Left renal pelvis (tissue), 4 donors: ENCODE measurements around the gene SECTM1. TPM values are rescaled to one million over a fixed set of nuclear protein-coding genes. Genes with fewer than 3 reads are reported as not detected.
"Not testable (repeated sequence)": the region's sequence is repeated elsewhere in the genome, so short reads cannot be mapped to it uniquely, and the experiment has no call there.

Experiments
- DNase-seq, 4 donors: peaks; one replicate each; pipeline ENCODE4 v3.0.0-alpha.2; 2013; ENCODE audit warnings: low read depth in 4 of 4, low spot score in 3 of 4
- polyA plus RNA-seq, 4 donors: library from polyadenylated mRNA; unstranded; fragments of 120-200 nt; gene quantifications; one replicate each; pipeline ENCODE4 v1.2.1, GENCODE V29; 2013; ENCODE audit not compliant: insufficient read length in 4 of 4

The SECTM1 gene
- polyA plus RNA-seq, 4 donors: 1.3 to 13.6 (median 1.9) TPM

DNA sequence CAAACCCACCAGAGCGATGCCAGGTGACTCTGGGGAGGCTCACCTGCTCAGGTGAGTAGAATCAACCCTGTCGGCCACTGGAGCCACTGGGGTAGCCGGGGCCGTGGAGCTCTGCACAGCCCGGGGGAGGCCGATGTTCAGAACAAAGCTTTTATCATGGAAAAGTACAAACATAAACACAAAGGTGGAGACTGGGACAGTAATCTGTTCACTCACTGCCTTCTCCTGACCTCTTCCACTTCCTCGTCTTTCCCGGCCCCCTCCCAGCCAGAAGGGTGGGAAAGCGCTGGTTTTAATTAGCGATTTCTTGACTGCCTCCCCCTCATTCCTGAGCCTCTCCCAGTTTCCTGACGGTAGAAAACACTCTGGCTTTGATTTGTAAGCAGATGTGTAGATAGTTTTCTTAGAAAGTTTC, 15.7 kb upstream of the SECTM1 start:
- no peak for DNase-seq

DNA sequence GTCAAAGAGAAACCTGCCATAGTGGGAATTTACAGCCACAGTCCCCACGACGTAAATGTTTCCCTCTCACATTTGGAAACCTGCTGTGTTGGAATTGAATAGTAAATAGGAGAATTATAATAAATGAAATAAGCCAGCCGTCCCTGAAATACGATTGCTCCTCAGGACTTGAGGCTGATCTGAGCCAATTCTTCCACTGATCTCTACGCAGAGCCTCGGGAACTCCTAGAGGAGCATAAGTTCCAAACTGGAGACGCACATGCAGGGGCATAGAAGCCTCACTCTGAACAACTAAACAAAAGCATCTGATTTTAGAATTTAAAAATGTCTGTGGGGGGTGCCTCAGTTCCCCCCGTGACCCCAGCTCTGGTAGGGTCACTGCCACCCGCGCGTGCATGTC, 15.3 kb upstream of the SECTM1 start:
- DNase-seq: no peak

DNA sequence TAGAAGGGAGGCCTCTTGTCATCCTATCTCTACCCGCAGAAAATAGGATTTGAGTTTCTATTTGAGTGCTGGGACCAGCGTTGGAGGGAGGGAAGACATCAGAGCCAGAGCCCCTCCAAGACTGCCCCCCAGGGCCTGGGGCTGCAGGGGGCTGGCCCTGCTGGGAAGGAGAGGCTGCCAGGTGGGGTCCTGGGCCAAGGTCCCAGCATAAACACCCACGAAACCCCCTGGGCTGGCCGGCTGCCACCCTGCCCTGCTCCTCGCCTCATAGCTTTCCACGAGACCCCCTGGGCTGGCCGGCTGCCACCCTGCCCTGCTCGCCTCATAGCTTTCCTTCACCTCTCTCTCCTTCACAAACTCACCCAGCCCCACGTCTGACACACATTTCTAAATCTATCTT, 14.9 kb upstream of the SECTM1 start:
- no peak for DNase-seq

DNA sequence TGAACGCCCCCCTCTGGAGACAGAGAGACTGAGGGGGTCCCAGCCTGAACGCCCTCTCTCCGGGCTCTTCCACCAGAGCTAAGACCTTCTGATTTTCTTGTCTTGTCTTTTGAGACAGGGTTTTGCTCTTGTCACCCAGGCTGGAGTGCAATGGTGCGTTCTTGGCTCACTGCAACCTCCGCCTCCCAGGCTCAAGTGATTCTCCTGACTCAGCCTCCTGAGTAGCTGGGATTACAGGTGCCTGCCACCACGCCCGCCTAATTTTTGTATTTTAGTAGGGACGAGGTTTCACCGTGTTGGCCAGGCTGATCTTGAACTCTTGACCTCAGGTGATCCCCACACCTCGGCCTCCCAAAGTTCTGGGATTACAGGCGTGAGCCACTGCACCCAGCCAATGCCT, 14.4 kb upstream of the SECTM1 start:
- DNase-seq: not testable (repeated sequence)

DNA sequence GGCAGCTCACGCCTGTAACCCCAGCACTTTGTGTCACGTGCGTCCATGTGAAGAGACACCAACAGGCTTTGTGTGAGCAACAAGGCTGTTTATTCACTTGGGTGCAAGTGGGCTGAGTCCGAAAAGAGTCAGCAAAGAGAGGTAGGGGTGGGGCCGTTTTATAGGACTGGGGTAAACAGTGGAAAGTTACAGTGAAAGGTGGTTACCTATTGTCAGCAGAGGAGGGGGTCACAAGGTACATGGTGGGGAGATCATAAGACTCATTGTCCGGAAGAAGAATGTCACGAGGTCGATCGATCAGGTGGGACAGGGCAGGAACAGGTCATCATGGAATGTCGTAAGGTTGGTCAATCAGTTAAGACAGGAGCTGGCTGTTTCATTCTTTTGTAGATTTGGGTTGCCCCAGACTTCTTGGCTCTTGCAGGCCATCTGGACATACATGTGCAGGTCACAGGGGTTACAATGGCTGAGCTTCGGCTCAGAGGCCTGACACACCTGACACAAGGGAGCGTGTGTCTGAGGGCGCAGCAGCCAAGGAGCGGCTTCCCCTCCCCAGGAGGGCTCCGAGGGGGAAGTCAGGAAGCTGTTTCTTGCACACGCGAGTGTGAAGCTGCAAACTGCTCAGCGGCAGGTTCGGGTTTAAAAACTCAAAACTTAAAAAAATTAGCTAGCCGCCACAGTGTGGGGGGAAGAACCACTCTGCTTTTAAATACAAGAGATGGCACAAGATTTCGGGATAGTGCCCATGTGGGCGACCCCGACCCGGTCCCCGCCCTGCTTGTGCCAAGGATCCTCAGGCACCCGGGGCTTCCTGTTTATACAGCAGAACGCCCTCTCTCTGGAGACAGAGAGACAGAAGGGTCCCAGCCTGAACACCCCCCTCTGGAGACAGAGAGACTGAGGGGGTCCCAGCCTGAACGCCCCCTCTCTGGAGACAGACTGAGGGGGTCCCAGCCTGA, 13.1 kb upstream of the SECTM1 start:
- DNase-seq: no peak

DNA sequence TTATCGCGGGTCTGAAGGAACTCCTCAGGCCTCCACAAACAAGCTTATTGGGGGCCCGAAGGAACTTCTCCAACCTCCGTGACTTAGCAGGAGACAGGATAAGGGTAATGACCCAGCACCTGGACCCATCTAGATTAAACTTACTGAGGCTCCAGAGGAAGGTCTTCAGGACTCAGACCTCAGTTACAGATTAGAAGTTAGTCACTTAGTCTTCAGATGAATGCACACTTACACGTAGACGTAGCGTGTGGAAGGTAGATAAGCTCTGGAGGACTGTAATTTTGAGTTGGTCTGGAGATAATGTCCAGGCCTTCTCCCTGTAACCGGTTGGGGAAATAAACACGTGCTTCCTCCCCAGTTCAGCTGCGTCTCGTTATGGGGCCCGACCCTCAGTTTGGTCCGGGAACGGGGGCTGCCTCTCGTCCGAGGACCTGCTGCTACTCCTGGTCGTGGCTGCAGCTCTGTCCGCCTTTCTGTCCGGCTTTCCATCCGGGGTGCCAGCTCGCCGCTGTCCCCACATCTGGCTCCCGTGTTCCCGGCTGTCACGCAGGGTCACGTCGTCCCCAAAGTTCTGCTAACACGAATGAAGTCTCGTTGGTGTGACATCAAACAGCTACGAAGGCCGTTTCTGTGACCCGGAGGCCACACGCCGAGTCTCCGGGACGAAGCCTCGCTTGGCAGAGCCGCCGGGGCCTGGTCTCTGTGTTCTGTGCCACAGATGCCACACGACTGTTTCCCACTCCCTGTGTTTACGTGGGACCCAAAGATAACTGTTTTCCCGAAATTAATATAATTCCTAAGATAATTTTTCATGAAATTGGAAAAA, 11.8 kb upstream of the SECTM1 start:
- DNase-seq: no peak

DNA sequence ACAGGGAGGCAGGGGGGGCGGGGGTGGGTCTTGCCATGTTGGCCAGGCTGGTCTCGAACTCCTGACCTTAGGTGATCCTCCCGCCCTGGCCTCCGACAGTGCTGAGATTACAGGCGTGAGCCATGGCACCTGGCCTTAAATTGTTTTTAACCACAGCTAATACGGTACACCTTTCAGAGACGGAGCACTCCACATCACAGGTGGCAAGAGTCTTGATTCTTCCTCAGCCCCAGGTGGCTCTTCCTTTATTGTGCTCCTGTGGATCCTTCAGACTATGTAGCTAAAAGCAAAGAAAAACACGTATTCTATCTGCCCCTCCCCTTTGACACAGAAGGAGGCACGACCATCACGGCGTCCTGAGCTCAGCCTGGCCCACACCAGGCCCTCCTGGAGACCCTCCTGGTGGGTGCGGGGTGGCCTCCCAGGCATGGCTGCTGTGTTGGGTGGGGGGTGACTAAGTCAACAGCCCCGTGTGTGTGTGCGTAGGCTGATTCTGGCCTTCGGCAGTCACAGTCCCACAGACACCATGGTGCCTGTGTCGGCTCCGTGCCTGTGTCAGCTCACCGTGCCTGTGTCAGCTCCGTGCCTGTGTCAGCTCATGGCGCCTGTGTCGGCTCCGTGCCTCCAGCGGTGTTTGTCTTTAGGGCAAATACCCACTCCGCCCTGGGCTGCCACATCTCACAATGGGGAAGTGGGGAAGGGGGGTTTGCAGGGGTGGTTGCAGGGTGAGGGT, 10.8 kb upstream of the SECTM1 start:
- no peak for DNase-seq

DNA sequence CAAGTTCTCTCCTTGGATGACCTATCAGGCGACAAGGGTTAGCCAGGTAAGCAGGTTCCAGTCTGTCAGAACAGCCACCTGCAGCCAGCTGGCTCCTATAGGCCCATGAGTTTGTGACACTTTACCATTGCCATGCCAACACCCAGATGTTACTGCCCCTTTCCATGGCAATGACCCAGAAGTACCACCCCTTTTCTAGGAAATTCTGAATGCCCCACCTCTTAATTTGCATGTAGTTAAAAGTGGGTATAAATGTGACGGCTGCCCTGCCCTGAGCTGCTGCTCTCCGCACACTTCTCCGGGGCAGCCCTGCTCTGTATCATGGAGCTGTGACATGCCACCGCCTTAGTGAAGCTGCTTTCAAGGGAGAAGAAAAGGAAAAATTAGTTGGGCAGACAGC, 10.0 kb upstream of the SECTM1 start:
- DNase-seq: no peak

DNA sequence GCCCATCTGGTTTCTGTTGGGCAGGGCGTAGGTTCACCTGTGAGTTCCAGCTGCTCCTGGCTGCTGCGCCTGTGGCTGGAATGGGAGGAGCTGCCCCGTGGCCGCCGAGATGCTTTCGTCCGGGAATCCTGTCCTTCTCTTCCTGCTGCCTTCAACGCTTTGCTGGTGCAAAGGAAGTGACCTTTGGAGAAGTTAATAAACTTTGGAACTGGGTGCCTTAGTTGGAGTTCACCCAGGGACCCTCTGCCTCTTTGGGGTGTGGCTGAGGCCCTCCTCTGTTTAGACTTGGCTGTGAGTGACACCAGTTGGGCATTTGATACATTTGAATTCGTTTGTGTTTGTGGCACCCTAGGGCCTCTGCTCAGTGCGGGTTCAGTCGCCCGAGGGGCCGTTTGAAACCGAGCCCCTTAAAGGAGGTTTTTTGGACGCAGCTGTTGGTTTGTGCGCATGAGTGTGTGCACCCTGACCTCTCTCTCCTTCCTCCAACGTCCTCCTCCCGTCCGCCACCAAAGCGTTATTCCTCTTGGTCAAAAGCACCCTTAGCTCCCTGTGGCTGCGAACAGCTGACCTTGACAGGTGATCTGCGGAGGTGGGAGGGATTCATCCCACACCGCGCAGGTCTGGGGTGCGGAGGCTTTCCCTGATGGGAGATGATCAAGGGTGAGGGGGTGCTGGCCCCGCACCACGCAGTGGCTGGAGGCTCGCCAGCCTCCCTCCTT, 9.0 kb upstream of the SECTM1 start:
- DNase-seq: no peak

DNA sequence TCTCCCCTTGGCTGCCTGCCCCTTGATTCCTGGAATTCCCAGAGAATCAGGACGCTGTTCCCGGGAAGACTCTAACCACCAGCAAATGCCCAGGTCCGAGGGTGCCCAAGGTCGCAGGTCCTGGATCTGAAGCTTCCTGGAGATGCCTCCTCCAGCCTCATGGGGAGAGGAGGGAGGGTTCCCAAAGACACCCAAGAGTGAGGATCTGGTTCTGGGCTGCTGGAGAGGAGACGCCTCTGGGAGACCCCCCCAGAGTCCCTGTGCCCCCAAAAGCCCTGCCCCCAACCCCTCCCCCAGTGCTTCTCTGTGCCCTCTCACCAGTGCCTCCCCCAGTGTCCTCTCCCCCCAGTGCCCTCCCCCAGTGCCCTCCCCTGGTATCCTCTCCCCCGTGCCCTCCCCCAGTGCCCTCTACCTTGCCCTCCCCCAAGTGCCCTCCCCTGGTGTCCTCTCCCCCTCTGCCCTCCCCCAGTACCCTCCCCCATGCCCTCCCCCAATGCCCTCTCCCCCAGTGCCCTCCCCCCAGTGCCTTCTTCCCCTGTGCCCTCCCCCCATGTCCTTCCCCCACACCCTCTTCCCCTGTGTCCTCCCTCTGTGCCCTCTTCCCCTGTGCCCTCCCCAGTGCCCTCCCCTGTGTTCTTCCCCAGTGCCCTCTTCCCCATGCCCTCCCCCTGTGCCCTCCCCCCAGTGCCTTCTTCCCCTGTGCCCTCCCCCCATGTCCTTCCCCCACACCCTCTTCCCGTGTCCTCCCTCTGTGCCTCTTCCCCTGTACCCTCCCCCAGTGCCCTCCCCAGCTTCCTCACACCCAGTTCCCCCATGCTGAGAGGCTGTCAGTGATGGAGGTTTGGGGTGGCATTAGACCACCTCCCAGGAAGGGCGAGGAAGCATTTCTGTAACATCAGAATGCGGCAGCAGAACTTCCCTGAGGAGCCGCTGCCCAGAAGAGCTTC, 6.3 kb upstream of the SECTM1 start:
- DNase-seq: no peak

DNA sequence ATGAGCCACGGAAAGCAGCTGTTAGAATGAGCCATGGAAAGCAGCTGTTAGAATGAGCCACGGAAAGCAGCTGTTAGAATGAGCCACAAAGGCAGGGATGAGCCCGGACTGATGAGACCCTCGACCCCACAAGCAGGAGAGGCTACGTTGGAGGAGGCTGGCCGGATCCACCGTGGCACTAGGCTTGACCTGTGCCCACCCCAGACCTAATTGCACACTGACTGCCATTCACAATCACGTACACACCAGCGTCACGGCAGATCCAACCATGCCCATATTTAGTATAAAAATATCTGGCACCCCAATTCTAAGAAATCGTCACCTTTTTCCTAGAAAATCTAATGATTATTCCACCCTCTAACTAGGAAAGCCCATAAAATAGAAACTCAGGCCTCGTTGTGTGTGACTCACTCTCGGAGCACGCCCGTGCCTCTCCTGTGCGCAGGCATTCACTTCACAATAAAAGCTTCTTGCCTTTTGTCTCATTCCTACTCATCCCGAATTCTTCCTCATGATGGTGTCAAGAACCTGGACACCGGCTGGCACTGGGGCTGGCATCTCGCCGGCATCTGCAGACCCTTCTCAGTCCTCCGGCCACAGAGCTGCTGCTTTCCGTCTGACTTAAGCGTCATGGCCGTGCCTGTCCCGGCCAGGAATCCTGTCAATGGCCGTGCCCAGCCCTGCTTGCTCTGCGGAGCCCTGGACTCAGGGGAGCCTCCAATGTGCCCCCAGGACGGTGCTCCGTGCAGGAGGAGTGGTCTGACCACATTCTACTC, 5.5 kb upstream of the SECTM1 start:
- DNase-seq: no peak

DNA sequence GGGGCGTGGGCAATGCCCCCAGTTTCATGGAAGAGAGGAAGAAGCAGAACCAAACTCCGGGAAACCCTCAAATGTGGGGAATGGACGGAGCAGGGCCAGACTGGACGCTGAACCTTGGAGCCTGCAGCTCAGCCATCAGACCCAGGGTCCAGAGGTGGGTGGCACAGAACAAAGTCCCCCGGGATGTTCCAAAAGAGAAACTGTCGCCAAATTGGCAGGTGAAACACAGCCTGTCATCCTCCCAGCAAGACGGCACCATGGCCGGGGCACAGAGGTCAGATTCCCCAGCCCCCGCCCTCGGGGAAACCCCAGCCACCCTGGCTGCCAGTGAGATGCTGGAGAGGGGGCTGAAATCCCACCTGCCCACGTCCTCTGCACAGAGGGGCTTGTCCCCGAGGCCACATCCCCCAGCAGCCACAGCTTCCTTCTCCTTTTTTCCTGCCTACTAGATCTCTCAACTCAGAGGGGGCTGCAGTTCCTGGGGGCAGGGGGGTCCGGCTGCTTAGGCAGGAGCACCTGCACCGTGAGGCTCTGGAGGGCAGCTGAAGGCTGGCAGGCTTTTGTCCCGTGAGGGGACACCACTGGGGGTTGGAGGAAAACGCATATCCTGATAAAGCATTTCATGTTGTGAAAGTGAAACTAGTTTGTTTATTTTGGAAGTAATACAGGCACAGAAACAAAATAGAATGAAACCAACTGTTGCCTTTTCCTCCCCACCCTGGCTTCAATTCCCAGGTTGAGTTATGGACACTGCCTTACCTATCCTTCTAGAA, 1.2 kb upstream of the SECTM1 start:
- DNase-seq: no peak

DNA sequence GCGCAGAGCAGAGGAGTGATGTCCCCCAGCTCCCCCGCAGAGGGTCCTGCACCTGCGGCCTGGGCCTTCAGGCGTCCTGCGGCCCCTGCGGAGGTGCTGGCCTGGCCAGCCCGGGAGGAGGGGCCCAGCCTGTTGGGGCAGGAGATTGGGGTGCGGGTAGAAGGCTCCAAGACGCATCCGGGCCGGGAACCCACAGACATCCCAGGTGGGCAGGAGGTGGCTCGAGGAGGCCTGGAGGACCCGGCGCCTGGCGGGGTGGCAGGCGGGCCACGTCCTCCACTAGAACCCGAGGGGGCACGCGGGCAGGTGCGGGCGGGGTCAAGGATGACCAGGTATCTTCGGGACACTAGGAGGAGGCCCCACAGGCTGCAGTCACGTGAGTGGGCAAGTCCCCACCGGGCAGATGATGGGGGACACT, 647 bp upstream of the SECTM1 start:
- DNase-seq: no peak

DNA sequence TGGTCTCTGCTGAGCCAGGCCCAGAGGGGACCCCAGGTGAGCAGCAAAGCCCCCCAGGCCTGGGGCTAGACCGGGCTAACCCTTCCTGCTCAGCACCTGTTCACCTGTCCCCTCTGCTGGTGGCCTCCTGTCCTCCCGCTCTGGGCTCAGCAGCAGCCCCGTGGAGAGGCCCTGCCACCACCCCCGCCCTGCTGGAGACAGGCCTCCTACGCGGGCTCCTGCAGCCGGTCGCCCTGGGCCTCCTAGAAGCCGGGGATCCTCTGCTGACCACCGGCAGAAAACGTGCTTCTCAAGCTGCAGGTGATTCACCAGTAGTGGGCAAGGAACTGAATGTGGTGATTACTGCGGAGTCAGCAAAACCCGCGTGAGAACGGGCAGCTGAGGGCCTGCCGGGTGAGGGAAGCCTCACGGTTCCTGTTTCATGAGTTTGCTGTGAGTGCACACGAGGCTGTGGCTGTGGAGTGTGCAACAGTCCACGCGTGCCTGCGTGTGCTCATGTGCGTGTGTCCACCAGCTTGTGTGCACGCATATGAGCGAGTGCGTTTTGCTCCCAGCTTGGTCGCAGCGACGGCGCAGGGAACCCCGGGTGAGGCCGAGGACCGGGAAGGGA, 792 bp downstream of the SECTM1 start:
- DNase-seq: no peak

DNA sequence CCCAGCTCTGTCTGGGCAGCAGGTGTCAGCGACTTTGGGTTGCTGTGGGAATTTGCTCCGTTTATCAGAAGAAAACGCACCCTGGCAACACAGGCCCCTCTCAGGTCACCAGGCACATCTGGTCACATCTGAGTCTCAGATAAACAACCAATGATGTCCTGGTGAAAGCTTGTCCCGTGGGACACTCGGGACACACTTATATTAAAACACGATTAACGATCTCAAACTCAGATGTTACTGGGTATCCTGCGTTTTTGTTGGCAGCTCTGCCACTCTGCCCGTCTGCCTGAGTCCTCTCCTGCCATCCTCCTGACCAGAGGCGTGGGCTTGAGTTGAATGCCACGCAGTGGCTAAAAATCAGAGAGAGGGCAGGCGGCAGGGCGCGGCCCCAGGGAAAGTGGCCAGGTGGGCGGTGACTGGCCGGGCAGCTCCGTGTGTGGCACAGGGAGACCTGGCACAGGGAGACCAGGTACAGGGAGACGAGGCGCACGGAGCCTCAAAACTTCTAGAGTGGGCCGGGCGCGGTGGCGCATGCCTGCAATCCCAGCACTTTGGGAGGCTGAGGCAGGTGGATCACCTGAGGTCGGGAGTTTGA, 2.1 kb downstream of the SECTM1 start:
- DNase-seq: no peak

DNA sequence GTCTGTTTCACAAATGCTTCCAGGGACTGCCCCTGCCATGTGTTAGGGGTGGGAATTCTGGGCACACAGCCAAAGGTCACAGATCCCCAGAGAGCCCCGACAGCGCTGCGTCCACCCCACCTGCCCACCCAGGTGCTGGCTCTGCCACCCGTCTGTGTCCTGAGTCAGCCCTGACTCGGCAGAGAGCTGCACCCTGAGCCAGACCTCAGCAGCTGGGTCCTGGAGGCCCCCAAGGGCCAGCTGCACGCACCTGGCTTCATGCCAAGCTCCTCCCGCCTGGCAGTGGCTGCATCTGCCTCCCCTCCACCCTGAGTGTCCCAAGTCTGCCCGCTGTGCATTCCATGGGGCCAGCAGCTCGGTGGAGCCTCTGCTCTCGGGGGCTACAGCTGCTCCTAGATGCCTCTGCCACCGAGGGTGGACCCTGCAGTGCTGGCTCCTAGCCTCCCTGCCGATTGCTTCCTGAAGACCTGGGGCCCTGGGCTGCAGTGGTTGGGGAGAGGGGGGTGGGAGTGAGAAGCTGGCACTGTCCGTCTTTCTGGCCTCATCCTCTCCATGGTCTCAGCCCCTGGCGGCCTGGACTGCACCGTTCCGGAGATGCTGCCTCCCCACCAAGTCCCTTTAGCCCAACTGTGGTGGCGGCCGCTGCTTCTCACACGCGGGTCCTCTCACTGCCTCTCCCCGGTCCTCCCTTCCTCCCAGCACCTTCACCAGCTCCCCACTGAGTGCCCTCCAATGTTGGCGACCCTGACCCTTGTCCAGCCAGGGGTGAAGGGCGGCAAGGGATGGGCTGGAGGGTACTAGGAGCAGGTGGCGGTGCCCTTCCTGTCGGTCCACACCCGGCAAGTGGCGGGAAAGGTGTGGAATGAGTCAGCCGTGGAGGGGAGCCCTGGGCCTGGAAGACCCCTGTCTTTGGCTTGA, 3.0 kb downstream of the SECTM1 start:
- no peak for DNase-seq
